RWPE2 (cell line): ENCODE results near the gene FBLN5.

Experiments used
- ATAC-seq: fragments of 200-7000 bp; cut with Tn5 transposase; 3 replicates; pipeline ENCODE4 v1.9.1; 2021; ENCODE audit warnings: low read depth
- DNase-seq: peaks from one replicate; pipeline ENCODE4 v3.0.0-alpha.2; 2020; ENCODE audit warnings: low spot score
- H3K27ac ChIP-seq: fragments of 450-650 bp; 2 replicates; pipeline ENCODE4 v1.5.1; 2017; ENCODE audit warnings: mild to moderate bottlenecking; ENCODE audit not compliant: poor library complexity, severe bottlenecking
- H3K27me3 ChIP-seq: fragments of 250-450 bp; sonication (Bioruptor Pico); 2 replicates; pipeline ENCODE4 v1.5.1; 2021; ENCODE audit warnings: mild to moderate bottlenecking, moderate library complexity; ENCODE audit not compliant: insufficient read depth, poor library complexity, severe bottlenecking
- H3K36me3 ChIP-seq: fragments of 250-450 bp; sonication (Bioruptor Pico); 2 replicates; pipeline ENCODE4 v1.5.1; 2020; ENCODE audit warnings: low read depth, mild to moderate bottlenecking, moderate library complexity
- H3K4me1 ChIP-seq: fragments of 250-450 bp; sonication (Bioruptor Pico); 2 replicates; pipeline ENCODE4 v1.5.1; 2021; ENCODE audit warnings: mild to moderate bottlenecking, moderate library complexity; ENCODE audit not compliant: insufficient read depth, poor library complexity, severe bottlenecking
- H3K4me3 ChIP-seq: fragments of 250-450 bp; sonication (Bioruptor Pico); 2 replicates; pipeline ENCODE4 v1.5.1; 2021; ENCODE audit warnings: mild to moderate bottlenecking, moderate library complexity; ENCODE audit not compliant: severe bottlenecking
- H3K9me3 ChIP-seq: fragments of 250-450 bp; sonication (Bioruptor Pico); 2 replicates; pipeline ENCODE4 v1.5.1; 2021; ENCODE audit warnings: mild to moderate bottlenecking, moderate library complexity; ENCODE audit not compliant: severe bottlenecking
- CTCF ChIP-seq: fragments of 450-650 bp; IDR thresholded peaks from one replicate; pipeline ENCODE4 v1.5.1; 2017; ENCODE audit warnings: mild to moderate bottlenecking, moderate library complexity; ENCODE audit not compliant: poor library complexity, severe bottlenecking

The FBLN5 gene

GRCh38 chr14:91877376-91877915 lies 70.0 kb downstream of the FBLN5 start:
- Histone ChIP-seq H3K36me3 (no peaks in the 10 kb centered on the region), H3K4me3 (no peak overlapping the region), H3K27me3 (no peaks in the 10 kb centered on the region), H3K4me1 (peaks cover 18% of the 10 kb centered on the region), H3K9me3 (no peaks in the 10 kb centered on the region), H3K27ac (no peak overlapping the region)
- ATAC-seq (no peak), DNase-seq (no peak)
- no peak for TF ChIP-seq CTCF

DNA sequence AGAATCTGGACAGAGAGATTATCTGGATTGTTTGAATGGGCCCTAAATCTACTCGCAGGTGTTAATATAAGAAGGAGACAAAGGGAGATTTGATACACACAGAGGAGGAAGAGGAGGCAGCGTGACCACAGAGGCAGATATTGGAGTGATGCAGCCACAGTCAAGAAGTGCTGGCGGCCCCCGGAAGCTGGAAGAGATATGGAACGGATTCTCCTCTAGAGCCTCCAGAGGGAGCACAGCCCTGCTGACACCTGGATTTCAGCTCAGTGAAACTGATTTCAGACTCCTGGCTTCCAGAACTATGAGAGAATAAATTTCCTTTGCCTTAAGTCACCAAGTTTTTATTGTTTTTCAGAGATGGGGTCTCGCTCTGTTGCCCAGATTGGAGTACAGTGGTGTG lies 71.0 kb downstream of the FBLN5 start:
- no peak overlapping the region for H3K4me3 ChIP-seq
- no peaks in the 10 kb centered on the region for H3K9me3 ChIP-seq
- peaks cover 23% of the 10 kb centered on the region for H3K4me1 ChIP-seq
- no peak overlapping the region for H3K27ac ChIP-seq
- H3K27me3 ChIP-seq = no peaks in the 10 kb centered on the region
- ATAC-seq (no peak), DNase-seq (no peak)
- H3K36me3 ChIP-seq = no peaks in the 10 kb centered on the region
- TF ChIP-seq CTCF = no peak

DNA sequence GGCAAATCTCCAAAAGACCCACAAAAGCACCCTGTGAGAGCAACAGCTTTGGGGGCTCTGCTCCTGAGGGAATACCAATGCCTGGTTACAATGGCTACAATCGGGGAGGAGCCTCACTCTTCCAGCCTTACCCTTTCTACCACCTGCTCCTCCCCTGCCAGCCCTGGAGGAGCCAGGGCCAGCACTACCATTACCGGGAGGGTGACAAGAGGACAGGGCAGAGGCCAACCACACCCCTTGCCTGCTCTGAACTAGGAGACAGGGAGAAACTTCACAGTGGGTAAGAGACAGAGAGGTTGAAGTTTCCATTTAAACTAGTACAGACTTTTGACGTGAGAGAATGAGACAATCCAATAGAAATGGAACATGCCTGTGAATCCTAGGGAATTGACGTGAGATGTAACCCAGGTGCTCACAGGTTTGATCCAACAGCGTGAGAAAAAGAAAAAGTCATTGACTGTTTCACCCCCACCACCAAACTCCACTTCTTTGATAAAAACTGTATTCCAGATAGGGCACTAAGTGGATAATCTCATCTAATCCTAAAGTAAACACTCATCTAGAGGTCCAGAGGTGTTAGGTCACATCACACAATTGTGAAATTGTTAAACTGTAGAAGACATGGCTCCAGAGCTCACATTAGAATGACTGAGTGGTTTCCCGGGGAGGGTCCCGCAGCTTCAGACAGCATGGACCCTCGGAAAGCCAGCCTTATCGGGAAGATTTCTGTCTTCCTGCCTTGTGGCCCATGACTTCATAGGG lies 71.8 kb downstream of the FBLN5 start:
- H3K36me3 ChIP-seq = no peaks in the 10 kb centered on the region
- no peak for ATAC-seq
- peaks cover 23% of the 10 kb centered on the region for H3K4me1 ChIP-seq
- no peak for TF ChIP-seq CTCF
- H3K27me3 ChIP-seq = no peaks in the 10 kb centered on the region
- no peaks in the 10 kb centered on the region for H3K9me3 ChIP-seq
- no peak overlapping the region for H3K27ac ChIP-seq
- DNase-seq = no peak
- H3K4me3 ChIP-seq = no peak overlapping the region

- TF ChIP-seq CTCF = no peak
- ATAC-seq = no peak
- Histone ChIP-seq H3K27ac (no peak overlapping the region), H3K27me3 (no peaks in the 10 kb centered on the region), H3K4me1 (peaks cover 27% of the 10 kb centered on the region), H3K9me3 (no peaks in the 10 kb centered on the region), H3K4me3 (no peak overlapping the region), H3K36me3 (no peaks in the 10 kb centered on the region)
- no peak for DNase-seq
Measured at GRCh38 chr14:91873471-91874415, 73.8 kb downstream of the FBLN5 start.
